Activated T-helper 9 cell treated with anti-CD3 and anti-CD28 coated beads, Interleukin-2, amount 50 U/mL, for 16 hours (primary cell): ENCODE results near the gene C17orf67.

Experiments used
- DNase-seq: peaks from one replicate; pipeline ENCODE4 v3.0.0-alpha.2; 2020; ENCODE audit warnings: low read depth

Gene C17orf67

DNA sequence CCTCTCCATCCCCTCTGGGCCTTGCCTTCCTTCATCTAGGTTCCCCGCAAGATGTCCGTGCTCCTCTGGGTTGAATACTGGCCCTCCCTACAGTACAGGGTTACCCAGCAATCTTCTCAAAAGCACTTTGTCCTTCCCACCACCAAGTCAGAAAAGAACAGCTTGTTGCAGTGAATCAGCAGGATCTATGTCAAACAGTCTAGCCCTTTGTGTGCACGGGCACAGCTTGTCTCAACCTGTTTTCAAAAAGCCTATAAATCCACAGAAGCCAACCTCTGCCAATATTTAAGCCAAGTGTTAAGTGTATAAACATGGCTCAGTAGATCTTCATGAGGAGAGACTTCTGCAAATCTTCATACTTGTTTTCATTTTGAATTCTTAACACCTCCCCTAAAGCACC is 25.2 kb downstream of the C17orf67 start:
- DNase-seq: no peak

DNA sequence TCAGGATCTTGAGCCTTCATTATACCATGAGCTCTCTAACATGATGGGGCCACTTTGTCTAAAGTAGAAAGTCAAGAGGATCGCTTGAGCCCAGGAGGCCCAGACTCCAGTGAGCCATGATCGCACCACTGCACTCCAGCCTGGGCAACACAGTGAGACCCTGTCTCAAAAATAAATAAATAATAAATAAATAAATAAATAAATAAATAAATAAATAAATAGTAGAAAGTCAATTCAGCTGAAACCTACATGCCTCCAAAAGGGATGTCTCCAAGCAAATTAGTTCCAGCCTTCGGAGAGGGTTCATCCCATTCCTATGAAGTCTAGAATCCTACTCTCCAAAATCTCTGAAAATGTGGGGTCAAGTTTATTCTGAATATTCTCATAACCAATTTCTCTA is 26.0 kb downstream of the C17orf67 start:
- no peak for DNase-seq

DNA sequence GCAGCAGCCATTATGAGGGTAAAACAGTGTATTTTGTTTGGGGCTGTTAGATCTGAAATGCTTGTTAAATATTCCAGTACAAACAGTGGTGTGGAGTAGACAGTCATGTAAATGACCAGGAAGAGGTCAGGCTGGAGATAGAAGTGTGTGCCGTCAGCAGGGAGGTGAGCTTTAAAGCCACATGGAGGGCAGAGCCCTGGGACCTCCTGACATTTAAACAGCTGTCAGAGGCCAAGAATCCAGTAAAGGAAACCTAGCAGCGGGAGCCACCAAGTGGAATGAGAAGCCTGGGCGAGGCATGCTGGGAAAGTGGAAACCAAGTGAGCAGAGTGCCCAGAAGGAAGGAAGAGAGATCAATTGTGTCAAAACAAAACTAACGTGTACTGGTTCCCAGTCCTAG is 26.8 kb downstream of the C17orf67 start:
- DNase-seq: no peak

DNA sequence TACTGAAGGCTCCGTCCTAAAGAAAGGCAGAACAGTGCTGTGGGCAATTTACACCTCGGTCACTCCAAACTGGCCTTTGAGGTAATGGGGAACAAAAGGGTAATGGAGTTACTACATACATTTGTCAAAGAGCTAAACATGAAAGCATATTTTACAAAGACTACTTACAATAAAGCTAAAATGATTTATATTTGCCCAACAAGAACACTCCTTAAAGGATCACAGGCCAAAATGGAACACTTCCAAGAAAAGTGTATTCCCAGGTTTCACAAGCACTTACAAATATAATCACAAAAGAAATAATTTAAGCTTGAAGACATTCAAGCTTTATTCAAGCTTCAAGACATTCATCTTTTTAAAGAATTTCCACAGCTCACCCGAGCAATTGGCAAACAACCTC is 29.3 kb downstream of the C17orf67 start:
- no peak for DNase-seq

DNA sequence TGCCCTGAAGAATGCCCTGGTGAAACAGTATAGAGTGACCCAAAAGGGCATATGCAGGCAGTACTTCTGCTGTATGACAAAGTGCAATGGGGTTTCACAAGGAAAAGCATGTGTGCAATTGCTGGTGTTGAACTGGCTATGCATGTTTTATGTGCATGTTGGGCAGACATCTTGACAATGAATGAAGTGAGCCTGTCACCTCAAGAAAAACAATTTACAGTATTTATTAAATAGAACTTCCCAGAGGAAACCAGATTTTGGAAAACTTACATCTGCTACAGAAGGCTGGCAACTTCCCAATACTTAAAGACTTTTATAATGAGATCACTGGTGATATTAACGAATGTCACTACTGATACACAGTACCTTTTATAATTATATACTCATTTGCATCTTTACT is 30.6 kb downstream of the C17orf67 start:
- DNase-seq: no peak

DNA sequence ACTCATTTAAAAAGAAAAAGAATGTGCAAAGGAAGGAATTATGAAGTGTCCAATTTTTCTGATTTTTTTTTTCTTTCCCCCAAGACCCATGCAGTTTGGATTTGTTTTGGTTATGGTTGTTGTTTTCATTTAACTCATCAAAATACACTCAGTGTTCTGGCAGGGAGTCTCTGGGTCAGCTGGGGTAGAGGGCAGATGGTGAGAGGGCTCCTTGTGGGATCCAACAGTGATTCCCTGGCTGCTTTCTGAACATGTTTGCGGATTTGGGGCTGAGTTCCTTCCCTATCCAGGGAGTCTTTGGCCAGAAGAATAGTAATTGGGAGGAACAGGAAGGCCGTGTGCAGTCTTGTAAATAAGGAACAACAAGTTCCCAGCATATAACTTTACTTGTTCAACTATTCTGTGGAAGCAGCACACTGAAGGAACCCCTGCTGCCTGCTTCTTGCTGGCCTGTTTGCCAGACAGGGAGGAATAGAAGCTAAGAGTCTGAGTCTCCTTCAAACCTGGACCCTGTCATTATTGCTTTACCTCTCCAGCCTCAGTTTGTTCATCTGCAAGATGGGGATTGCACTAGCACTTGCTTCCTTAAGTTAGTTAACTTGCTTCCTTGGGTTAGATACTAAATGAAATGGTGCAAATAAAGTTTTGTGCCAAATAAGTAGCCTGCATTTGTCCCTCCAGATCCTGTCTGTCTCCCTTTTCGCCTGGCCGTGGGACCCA is 32.1 kb downstream of the C17orf67 start:
- no peak for DNase-seq

DNA sequence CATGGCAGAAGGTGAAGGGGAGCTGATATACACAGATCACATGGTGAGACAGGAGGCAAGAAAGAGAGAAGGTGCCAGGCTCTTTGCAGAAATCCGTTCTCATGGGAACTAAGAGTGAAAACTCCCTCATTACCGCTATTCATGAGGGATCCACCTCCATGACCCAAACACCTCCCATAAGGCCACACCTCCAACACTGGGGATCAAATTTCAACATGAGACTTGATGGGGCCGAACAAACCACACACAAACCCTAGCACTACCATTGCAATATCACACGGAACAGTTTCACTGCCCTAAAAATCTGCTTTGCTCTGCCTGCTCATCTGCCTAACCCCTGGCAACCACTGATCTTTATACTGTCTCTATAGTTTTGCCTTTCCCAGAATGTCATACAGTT is 34.8 kb downstream of the C17orf67 start:
- DNase-seq: no peak

DNA sequence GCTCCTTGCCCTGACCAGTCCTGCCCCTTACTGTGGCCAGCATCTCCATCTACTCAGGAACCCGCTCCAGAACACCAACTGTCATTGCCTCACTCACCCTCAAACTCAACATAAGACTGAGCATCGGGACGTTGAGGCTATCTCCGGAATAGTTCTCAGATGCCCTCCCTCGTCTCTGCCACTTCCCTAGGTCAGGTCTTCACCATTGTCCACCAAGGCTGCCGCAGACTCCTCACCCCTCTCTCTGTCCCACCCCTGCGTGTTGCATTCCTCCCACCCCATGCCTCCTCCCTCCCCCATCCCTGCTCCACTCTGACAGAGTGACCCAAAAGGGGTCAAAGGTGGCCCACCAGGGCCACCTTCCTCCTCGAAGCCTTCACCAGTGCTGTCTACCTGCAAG is 37.2 kb downstream of the C17orf67 start:
- DNase-seq: no peak

DNA sequence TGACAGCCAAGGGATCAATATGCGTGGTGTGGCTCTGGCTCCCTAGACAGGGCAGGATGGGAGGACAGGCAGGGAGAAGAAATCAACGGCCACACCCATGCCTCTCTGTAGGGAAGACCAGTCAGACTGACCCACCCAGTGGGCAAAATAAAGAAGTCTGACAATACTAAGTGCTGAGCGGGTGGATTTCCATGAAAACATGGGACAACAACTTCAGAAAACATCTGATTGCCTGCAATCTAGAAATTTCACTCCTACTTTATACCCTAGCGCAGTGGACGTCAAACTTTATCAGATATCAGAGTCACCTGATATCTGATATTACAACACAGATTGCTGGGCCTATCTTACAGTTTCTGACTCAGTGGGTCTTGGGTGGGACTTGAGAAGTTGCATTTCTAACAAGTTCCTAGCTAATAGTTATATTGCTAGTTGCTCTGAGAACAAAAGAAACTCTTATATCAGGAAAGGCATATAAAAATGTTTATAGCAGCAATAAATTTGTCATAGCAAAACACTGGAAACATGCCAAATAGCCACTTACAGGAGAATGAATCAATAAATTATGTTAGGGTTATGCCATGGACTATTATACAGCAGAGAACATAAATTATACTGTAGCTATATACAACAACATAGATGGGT is 38.4 kb downstream of the C17orf67 start:
- no peak for DNase-seq

DNA sequence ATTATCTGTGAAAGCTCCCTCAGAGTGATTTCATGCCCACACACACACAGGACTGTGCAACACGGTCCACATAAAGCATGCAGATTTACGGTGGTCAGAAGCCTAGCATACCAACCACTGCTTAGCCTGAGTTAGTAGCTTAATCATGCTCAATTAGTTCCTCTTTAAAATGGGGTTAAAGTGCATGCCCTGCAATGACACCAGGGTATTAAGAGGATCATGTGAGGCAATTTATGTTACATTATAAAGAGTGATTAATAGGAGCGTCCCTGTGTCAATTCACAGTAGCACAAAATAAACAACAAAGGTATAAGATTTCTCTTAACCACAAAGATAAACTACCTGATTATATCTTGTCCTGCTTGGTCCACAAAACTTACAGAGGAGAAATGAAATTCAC is 39.8 kb downstream of the C17orf67 start:
- no peak for DNase-seq

DNA sequence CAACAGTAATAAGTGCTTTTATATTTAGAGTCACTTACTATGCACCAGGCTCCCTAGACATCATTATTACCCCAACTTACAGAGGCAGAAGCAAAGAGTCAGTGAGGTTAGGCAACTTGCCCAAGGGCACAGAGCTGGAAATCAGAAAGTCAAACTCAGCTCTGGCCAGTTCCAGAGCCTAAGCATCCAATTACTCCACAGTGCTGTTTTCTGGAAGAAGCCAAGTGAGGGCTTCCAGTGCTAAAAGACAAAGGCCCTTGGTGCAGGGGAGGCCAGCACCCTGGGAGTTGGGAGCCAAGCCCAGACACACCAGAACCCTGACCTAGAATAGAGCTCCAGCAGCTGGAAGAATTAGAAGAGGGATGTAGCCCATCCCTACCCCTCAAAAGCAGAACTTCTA is 40.2 kb downstream of the C17orf67 start:
- no peak for DNase-seq

DNA sequence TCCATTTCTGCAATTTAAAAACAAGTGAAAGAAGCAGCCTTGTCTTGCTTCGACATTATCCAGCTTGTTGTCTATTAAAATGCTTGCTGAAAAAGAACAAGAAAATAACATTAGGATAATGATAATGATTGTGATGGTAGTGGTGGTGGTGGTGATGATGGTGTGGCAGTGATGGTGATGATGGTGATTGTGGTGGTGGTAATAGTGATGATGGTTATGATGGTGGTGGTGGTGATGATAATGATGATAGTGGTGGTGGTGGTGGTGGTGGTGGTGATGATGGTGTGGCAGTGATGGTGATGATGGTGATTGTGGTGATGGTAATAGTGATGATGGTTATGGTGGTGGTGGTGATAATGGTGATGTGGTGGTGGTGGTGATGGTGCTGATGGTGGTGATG is 41.5 kb downstream of the C17orf67 start:
- no peak for DNase-seq

DNA sequence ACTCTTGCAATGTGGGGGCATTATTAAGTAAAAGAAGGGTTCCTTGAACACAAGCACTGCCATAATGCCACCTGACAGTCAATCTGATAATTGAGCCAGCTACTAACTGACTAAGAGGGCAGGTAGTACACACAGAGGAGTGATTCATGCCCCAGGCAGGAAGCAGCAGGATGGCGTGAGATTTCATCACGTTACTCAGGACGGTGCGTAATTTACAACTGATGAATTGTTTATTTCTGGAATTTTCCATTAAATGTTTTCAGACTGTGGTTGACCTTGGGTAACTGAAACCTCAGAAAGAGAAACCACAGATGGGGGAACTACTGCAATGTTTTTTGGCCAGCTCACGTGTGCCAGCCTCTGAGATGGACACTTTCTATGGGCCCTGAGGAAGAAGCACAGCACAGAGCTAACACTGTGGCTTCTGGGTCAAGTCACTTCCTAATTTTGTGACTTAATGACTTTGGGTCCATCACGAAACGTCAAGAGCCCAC is 46.7 kb downstream of the C17orf67 start:
- DNase-seq: peak; percentile 38

DNA sequence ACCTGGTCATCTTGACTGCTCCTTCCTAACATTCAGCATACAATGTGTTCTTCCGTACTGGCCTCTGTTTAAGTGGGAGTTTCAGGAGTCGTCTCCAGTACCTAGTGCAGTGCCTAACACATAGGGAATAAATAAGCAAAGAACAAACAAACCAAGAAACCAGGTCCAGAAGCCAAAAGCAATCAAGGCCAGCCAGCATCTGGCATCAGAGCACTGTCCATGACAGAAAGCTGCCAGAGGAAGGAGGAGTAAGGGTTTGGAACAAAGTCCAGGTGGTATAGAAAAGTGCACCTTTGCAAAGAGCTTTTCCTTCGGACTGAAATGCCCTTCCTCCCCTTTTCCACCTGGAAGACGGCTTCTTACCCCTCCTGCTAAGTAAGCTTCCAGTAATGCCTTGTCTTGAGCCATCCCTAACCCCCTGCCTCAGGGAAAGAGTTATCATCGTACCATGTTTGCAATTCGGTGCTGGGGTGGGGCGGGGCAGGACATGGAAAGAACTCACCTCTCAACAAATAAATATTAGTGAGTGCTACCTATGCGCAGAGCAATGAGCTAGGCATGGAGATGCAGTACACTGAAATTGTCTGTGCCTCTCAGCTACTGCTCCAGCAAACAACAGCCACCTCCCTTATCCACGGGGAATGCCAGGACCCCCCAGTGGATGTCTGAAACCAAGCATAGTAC is 47.6 kb downstream of the C17orf67 start:
- DNase-seq: no peak

DNA sequence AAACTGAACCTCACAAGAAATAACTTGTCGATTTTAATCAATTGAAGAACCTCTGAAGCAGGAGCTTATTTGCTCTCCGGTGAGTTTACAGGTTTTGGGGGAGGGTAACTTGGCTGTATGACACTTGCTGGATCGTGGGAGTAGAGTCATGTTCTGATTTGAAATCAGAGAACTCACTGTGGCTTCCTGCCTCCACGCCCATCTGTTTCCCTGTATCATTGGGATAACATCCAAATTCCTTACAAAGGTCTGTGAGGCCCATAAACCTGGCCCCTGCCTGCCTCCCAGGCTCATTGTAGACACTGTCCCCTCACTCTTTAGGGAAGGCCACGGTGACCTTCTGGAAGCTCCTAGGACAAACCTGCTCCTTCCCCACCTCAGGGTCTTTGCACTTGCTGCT is 48.3 kb downstream of the C17orf67 start:
- no peak for DNase-seq

DNA sequence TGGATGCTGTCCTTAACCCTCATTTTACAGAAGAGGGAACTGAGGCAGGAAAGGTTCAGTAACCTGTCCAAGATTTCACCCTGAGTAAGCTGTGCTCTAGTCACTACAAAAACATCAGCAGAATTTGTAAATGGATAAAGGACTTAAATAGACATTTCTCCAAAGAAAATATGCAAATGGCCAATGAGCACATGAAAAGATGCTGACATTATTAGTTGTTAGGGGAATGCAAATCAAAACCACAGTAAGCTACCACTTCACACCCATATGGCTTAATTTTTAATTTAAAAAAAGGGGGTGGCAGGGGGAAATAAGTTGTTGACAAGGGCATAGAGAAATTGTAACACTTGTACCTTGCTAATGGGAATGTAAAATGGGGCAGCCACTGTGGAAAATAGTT is 51.4 kb downstream of the C17orf67 start:
- no peak for DNase-seq

DNA sequence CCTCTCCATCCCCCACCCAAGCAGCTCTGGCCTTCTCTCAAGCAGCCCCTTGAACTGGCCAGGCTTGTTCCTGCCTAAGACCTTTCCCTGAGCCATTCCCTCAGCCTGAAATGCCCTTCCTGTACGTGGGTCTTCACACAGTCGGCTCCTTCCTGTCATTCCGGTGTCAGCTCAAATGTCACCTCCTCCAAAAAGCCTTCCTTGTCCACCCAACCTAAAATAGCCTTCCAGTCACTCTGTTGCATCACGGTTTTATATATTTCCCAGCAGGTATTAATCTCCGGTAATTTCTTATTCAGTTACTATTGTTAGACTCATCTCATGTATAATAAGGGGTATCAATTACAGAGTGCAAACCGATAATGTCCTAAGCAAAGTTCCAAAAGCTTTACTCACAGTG is 51.8 kb downstream of the C17orf67 start:
- DNase-seq: no peak

DNA sequence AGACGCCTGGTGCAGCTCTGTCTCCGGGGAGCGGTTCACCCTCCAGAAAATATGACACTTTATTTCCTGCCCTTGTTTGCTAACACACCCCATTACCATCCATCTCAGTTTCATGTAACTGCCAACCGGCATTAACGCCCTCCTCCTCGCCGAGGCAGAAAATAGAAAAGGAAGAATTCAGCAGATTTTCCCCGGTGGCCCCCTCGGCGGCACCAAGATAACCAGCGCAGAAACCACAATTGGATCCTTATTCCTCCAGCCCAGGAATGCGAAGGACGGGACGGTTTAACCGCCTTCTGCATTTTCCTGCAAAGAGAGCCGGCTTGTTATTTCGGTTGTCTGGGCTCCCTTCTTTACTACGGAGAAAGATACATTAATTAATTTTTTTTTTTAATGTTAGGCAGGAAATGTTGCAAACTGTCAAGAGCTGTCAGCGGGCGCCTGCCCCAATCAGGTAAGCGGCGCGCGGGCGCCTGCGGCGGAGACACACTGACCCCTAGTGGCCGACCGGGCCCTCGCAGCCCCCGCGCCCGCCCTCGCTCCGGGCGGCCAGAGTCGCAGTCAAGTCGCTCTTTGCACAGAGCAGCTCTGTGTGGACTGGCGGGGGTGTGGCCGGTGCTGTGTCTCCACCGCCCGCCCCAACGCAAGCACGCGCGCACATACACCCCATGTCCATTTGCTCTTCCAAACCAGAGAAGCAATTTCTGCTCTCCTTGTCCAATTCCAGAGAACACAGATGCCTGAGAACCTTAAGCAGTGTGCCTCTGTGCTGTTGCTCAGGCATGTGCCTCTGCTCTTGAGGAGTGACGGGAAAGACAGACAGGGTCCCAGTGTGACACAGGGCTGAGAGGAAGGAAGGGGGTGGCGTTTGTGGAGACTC is 53.6 kb downstream of the C17orf67 start:
- peak; percentile 76 for DNase-seq

DNA sequence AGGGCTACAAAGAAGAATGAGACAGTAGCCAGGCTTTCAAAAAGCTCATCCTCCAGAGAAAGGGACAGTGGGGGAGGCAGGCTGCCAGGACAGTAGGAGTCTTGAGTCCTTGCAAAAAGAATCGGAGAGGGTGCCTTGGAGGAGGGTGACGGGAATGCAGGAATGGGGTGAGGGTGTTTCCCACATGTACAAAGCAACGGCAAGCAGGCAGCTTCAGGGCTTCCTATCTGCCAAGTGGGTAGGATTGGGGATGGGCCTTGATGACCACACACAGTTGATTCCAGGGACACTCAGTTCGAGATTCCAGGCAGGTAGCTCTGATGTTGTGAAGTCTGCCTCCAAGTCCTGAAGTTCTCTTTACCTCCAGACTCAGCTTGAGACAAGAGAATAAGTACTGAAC is 54.4 kb downstream of the C17orf67 start:
- no peak for DNase-seq

DNA sequence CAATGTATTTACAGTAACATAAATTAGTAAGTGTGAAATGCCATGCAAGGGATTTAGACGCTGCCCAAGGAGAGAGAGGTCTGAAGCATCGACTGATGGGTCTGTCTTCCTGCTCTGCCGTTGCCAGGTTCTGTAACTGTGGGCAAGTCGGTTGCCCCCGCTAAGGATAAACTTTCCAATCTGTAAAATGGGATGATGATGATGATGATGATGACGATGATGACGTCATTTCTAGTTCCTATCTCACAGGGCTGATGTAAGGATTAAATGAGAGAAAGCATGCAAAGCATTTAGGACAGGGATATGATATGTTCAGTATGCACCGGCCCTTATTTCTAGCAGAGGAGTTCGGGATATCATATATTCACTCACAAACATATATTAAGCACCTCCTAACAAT is 54.8 kb downstream of the C17orf67 start:
- no peak for DNase-seq

DNA sequence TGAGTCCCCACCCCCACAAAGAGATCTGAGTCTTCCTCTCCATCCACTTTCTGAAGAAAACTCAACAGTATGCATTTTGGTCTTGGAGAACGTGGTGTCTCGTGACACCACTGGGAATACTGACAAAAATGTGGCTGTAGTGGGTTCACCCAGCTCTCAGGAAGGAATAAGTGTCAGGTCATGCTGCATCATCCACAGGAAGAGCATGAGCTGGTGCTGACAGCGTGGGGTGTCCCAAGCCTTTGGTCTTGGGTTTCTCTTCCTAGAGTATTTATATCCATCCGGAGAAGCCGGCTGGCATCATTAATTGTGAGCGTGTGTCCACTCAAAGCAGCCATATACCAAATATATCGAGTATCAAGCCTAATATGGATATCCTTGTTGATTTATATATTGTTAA is 55.9 kb downstream of the C17orf67 start:
- DNase-seq: no peak

DNA sequence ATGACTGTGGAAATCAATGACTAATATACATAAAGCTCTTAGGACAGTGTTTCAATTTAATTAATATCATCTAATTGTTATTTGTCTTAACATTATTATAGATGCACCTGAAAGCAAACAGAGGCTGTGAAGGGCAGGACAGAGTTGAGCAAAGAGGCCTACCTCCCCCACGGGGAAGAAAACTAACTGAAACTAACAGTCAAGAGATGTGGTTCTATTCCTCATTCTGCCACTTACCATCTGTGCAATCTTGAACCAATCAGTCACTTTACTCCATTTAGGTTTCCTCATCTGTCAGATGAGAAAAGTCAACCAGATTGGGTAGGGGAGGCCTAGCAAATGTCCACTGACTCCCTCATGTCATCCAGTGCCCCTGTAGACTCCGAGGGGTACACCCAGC is 59.1 kb downstream of the C17orf67 start:
- DNase-seq: no peak
